GM21786 (cell line): Measurements from ENCODE around the gene PRDM16.

Experiments
- ATAC-seq: cut with Tn5 transposase; IDR thresholded peaks from one replicate; pipeline ENCODE4 v1.9.1; 2021; ENCODE audit not compliant: unreplicated experiment

PRDM16 gene

GRCh38 chr1:3314491-3315381, 245.7 kb downstream of the PRDM16 start:
- ATAC-seq = no peak

GRCh38 chr1:3315399-3316339, 246.7 kb downstream of the PRDM16 start:
- ATAC-seq = no peak

GRCh38 chr1:3316340-3316943, 247.4 kb downstream of the PRDM16 start:
- ATAC-seq = no peak

GRCh38 chr1:3317456-3317855, 248.5 kb downstream of the PRDM16 start:
- ATAC-seq = no peak

GRCh38 chr1:3318329-3318728, 249.3 kb downstream of the PRDM16 start:
- no peak for ATAC-seq

- ATAC-seq = no peak
These were observed 250.9 kb downstream of the PRDM16 start for GRCh38 chr1:3319874-3320245.

- ATAC-seq = no peak
These were observed 251.5 kb downstream of the PRDM16 start for GRCh38 chr1:3320246-3321152.

- no peak for ATAC-seq
These were observed 252.8 kb downstream of the PRDM16 start for GRCh38 chr1:3321559-3322449.

- no peak for ATAC-seq
These were observed 253.5 kb downstream of the PRDM16 start for GRCh38 chr1:3322450-3323020.

- no peak for ATAC-seq
These were observed 254.2 kb downstream of the PRDM16 start for GRCh38 chr1:3323021-3323795.

GRCh38 chr1:3323796-3324703, 255.0 kb downstream of the PRDM16 start:
- no peak for ATAC-seq

- no peak for ATAC-seq
These were observed 255.9 kb downstream of the PRDM16 start for GRCh38 chr1:3324704-3325535.

- no peak for ATAC-seq
These were observed 257.7 kb downstream of the PRDM16 start for GRCh38 chr1:3326516-3327388.

- ATAC-seq = no peak
These were observed 258.3 kb downstream of the PRDM16 start for GRCh38 chr1:3327389-3327702.

- no peak for ATAC-seq
These were observed 259.1 kb downstream of the PRDM16 start for GRCh38 chr1:3327936-3328590.
